Measurements from ENCODE around the gene MS4A6E.
A peak's percentile ranks its signal among the peaks of the same experiment; 100 is the strongest.
"Not testable (repeated sequence)": the region's sequence is repeated elsewhere in the genome, so short reads cannot be mapped to it uniquely, and the experiment has no call there.

The MS4A6E gene, protein sequence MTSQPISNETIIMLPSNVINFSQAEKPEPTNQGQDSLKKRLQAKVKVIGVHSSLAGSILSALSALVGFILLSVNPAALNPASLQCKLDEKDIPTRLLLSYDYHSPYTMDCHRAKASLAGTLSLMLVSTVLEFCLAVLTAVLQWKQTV

DNA sequence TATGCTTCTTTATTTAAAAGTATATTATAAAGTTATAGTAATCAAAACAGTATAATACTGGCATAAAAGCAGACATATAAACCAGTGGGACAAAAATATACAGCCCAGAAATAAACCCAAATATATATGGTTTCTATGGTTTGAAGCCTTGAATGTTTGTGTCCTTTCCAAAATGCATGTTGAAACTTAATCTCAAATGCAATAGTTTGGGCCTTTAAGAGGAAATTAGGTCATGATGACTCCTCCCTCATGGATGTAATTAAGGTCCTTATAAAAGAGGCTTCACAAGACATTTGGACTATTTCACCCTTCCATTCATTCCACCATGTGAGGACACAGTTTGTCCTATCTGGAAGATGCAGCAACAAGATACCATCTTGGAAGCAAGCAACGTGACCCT lies at the start of gene MS4A6E:
TSS of gene MS4A6E (plus strand) at position 301 of the 400 bp plus-strand sequence. CDS start 7,641 bp downstream, outside the sequence.
- no peak for ATAC-seq

DNA sequence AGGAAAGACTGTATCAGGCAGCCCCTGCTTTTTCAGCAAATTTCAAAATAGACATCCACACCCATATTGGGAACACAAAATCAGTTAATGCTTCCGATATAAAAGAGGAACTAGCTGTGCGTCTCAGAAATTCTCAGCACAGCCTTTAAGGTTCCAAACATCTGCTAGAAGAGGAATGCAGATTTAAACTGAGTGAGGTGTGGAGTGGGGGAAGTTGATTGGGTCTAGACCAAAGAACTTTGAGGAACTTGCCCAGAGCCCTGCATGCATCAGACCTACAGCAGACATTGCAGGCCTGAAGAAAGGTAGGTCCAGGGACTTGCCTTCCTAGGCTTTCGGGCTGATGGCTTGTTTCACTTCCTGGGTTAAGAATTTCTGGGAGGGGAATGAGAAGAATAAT lies 46.6 kb upstream of the MS4A6E start, which contains the start of gene MS4A4A:
TSS of gene MS4A4A (plus strand) at position 255 of the 400 bp plus-strand sequence. CDS start at position 265, 10 bp downstream.
- no peak for ATAC-seq

DNA sequence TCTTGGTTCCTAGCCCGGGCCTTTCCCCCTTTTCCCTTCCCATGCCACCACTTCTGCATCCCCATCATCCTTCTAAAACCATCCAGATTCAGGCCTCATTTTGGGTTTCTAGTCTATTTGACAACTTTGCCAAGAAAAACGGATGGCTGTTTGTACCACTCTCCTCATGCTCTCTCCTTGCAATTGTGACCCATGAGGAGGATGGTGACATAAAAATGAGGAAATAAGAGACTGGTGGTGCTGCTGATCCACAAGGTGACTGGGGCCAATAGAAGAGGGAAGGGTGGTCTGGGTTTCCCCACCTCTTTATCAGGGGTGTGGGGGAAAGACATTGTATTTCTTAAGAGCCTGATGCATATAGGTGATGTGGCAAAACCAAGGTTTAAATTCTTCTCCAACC lies 45.6 kb upstream of the MS4A6E start:
- ATAC-seq = no peak

DNA sequence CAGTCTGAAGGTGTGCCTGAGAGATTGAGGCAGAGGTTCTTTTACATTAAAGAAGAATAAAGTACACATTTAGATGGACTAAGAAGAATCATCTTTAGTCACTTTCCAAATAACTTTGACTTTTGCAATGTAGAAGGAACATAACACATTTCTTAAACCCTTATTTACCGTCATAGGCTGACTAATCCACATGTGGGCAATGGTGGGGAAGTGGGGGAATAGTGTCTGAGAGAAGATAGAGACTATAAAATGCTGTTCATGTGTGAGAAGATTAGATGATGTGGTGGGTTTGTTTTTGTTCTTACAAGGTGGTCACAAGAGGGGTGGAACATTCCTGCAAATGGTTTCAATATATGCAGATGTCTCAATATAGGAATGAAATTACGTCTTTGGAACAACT lies 44.8 kb upstream of the MS4A6E start:
- no peak for ATAC-seq

DNA sequence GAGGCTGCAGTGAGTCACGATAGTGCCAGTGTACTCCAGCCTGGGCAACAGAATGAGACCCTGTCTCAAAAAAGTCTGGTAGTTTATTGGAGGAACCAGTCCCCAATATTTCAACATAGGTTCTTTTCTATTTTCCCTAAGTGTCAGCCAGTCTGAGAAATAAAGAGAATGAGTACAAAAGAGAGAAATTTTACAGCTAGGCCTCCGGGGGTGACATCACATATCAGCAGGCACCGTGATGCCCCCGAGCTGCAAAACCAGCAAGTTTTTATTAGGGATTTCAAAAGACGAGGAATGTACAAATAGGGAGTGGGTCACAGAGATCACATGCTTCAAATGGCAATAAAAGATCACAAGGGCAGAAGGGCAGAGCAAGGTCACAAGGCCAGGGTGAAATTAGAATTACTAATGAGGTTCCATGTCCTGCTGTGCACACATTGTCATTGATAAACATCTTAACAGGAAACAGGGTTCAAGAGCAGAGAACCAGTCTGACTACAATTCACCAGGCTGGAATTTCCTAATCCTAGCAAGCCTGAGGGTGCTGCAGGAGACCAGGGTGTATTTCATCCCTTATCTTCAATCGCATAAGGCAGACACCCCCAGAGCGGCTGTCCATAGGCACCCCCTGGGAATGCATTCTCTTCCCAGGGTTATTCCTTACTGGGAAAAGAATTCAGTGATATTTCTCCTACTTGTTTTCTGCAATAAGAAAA lies 41.5 kb upstream of the MS4A6E start:
- not testable (repeated sequence) for ATAC-seq

DNA sequence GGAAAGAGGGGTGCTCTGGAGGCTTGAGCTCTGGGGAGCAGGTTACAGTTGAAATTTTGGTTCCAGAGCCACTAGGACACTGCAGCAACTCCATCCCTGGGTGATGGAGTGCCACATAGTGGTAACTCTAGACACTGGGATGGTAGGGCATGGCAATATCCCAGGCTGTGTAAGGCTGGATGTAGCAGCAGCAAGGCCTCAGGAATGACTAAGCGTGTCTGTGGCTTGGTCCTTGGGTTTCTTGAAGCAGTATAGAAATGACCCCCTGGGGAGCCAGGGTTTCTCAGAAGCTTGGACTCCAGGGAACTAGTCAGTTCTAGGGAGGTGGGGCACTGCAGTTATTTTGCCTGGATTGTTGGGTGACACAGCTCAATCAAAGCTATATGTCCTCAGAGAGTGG lies 38.5 kb upstream of the MS4A6E start:
- no peak for ATAC-seq

DNA sequence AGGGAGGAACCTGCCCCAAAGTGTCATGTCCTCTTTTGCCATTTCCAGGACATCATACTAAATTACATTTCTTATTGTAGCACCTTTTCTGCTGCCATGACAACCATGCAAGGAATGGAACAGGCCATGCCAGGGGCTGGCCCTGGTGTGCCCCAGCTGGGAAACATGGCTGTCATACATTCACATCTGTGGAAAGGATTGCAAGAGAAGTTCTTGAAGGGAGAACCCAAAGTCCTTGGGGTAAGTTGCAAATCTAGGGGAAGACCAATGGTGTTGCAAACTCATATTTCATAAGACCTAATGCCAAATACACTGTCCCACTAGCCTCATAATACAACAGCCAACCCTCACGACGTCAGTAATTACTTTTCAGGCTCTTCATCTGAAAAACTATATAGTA lies 34.9 kb upstream of the MS4A6E start:
- no peak for ATAC-seq

DNA sequence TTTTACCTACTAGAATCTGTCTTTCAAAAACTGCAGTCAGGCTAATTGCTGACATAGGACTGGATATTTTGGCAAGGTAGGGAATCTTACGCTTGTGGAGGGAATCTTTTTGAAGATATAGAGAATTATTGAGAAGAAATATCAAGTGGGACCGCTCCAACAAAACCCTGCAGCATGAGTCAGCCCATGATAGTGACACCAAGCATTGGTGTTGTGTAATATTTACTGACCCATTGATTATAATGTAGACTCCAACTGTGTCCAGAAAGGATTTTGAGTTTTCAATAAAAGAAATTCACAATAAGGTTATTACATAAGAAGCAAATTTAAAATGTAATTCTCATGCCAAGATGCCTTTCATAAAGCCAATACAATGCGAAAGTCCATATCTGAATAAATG lies 25.9 kb upstream of the MS4A6E start:
- no peak for ATAC-seq

DNA sequence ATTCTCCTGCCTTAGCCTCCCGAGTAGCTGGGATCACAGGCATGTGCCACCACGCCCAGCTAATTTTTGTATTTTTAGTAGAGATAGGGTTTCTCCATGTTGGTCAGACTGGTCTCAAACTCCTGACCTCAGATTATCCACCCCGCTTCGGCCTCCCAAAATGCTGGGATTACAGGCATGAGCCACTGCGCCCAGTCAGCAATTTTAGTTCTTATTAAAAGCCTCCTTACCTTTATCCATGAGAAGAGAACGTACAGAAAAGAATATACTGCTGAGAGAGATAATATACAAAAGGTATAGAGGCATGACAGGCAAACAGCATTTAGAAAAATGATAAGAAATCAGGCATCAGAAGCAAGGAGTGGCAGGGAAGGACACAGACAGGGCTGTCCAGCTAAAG lies 25.2 kb upstream of the MS4A6E start:
- not testable (repeated sequence) for ATAC-seq

DNA sequence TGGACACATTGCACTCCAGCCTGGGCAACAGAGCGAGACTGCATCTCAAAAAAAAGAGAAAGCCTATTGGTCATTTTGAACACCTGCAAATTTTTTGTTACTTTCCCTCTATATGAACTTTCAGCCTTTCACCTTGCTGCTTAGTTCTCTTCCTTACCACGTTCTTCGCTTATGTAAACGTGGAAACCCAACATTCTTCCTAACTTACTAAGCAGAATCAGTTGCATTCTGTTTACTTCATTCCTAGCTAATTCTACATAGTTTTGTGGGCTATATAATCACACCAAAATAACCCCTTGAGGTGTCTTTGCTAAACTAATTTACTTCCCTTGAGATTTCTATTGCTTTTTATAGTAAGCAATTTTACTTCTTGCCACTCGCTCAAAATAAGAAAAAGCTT lies 23.4 kb upstream of the MS4A6E start:
- ATAC-seq = no peak

DNA sequence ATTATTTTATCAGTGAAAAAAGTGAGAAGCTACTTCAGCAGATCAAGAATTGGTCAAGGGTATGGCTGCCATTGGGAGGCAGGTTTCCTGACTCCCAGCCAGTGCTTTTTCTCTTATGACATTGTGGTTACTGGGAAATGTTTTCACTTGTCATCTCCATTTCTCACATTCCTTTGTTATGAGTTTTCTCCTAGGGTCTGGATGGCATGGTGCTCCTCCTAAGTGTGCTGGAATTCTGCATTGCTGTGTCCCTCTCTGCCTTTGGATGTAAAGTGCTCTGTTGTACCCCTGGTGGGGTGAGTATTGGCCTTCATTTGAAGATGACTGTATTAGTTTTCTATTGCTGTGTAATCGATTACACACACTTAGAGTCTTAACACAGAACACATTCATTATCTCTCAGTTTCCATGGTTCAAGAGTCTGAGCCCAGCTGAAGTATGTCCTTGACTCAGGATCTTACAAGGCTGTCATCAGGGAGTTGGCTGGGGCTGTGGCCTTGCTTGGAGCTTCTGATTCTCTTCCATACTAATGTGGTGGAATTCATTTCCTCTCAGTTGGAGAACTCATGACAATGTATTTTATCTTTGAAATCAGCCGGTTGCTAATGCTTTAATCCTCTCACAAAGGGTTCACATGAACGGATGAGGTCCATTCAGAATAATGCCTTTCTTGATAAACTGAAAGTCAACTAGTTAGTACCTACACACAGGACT lies 21.0 kb upstream of the MS4A6E start:
- ATAC-seq = no peak

DNA sequence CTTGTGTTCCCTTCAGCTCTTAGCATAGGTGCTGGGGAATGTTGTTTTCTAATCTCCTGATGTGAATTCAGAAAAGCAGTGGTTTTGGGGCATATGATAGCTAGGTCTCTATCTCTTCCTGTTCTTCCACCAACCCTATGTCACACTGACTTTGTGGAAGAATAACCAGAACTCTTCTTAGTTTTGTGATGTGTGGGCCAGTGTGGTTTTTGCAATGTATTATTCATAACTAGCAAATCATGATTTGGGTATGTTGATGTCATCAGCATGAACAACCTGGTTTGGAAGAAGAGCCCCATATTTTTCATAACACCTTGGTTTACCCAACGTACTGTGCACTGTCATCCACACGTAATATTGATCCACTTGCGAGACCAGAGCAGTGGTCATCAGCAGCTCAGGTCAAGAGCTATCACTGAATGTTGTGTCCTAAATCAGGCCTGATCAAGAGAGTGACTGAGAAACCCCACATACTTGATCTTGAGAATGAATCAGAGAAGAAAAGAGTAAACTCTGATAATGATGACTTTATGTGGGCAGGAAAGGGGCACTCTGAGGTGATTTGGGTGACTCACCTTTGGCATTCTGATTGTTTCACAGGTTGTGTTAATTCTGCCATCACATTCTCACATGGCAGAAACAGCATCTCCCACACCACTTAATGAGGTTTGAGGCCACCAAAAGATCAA lies 19.4 kb upstream of the MS4A6E start:
- ATAC-seq = peak; percentile 58 to 65

DNA sequence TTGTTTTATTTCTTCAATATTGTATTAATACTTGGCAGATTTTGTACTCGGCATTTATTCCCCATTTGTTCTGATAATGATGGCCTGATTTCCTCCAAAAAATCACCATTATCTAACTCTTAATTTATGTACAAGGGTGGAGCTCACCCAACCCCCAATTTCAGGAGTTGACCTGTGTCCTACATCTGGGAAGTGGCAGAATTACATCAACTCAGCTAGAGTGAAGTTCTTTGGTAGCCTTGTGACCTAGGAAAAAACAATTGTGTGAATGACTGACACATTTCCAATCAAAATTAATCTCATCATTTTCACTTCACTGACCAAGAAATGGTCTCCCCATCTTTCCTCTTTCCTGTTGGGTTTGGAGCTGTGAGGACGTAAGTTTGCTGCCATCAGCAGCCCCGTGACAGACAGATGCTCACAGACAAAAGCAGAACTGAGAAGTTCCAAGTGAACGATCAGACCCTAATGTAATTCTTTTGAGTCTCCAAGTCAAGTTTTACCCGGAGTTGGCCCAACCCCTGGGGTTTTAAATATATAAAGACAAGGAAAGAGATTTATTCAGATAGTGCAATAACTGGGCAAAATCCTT lies 16.6 kb upstream of the MS4A6E start:
- ATAC-seq = no peak

DNA sequence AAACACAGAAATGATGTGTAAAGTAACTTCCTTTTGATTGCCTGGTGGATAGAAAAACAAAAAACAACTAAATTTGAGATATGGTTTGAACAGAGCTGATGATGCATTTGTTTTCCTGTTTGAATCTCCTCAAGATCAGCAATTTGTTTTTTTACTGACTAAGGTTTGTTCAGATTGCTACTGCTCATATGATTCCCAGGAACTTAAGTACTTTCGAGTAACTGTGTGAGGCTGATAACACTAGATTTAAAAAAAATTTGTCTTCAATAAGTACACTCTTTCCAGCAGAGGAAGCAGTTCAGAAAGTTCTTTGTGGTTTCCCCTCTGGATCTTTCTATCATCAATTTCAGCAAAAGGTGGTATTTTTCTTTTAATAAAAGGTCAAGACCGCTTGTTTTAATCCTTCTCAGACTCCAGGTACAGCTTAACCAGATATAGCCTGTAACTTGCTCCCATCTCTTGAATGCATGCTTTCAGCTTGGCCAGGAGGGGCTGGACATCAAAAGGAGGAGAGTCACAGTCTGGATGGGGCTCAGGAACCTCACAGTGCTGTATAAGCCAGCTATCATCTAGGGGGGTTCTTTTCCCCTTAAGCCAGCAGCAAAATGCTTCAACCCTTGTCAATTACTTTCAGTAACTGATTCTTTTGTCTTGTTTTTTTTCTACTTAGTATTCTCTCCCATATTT lies 12.3 kb upstream of the MS4A6E start:
- no peak for ATAC-seq

DNA sequence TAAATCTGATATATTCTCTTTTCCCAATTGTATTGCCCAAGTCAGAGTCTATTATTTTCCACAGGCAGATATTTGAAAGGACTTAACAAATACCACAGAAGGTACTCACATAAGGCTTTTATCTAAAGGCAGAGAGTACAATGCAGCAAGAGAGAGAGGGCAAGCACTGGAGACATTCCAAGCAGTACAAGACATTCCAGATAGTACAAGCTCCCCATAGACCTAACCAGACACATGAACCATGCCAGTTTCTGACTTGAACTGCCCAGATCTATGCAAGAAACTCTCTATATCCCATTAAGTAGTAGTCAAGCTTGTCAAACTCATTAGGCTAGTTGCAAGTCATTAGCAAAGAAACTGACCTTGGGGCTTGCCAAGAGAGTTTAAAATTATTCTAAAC lies 11.2 kb upstream of the MS4A6E start:
- ATAC-seq = no peak

DNA sequence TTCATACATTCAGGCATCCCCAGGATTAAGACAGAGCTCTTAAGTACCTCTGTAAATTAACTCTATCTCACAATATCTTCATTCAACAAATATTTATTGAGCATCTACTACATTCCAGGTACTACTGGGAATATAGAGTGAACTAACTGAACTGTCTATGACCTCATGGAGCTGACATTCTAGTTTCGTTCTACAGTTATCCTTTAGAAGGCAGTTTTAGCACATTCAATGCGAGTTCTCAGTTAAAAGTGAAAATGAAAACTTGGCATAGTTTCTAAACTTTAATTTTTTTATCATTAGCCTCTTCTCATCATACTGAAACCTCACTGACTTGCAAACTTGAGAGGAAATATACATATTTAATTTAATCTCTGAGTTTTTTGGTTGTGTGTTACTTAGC lies 10.7 kb upstream of the MS4A6E start:
- no peak for ATAC-seq

DNA sequence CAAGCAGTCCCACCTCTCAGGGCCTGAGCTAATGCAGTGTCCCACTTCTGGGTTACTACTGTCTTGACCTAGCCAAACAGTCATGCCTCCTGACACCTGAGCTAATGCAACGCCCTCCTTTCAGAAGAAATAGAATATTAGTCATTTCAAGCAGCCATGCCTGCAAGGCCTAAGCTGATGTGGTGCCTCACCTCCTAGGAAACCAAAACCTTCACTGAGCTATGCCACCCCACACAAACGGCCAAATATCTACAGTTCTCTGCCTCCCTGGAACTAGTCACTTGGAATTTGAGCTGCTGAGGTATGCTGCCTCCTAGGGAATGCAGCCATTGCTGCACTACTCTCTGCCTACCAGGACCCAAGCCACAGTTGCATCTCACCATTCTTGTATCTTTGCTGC lies 8.3 kb upstream of the MS4A6E start:
- no peak for ATAC-seq

DNA sequence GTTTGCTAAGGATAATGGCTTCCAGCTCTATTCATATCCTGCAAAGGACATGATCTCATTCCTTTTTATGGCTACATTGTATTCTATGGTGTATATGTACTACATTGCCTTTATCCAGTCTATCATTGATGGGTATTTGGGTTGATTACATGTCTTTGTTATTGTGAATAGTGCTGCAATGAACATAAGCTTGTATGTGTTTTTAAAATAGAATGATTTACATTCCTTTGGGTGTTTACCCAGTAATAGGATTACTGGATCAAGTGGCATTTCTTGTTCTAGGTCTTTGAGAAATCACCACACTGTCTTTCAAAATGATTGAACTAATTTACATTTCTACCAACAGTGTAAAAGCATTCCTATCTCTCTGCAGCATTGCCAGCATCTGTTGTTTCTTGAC lies 6.0 kb upstream of the MS4A6E start:
- no peak for ATAC-seq

DNA sequence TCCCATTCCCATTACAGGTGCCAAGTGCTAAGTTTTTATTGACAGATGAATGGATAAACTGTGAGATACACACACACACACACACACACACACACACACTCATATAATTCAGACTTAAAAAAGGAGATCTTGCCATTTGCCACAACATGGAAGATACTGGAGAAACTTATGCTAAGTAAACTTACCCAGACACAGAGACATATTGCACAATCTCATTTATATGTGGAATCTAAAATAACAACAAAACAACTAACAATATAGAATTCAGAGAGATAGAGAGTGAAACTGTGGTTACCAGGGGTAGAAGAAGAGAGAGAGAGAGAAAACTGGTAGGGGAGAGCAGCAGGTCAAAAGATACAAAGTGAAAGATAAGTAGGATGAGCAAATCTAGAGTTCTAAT lies 1.4 kb downstream of the MS4A6E start:
- ATAC-seq = no peak

DNA sequence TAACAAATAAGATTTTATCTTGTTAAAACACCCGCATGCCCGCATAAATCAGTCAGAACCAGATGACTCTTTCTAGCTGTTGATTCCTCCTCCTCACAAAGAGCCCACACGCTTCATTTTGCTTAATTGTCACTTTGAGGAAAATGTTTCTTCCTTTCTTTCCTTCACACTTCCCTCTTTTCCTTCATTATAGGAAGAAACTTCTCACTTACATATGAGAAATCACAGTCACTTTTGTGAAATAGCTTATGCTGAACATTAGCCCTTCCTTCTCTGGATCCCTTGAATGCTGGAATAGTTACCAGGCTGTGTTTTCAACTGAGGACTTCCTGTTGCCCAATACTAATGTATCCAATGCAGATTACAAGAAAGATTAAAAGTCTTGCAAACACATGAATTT lies 5.8 kb downstream of the MS4A6E start:
- ATAC-seq = no peak

DNA sequence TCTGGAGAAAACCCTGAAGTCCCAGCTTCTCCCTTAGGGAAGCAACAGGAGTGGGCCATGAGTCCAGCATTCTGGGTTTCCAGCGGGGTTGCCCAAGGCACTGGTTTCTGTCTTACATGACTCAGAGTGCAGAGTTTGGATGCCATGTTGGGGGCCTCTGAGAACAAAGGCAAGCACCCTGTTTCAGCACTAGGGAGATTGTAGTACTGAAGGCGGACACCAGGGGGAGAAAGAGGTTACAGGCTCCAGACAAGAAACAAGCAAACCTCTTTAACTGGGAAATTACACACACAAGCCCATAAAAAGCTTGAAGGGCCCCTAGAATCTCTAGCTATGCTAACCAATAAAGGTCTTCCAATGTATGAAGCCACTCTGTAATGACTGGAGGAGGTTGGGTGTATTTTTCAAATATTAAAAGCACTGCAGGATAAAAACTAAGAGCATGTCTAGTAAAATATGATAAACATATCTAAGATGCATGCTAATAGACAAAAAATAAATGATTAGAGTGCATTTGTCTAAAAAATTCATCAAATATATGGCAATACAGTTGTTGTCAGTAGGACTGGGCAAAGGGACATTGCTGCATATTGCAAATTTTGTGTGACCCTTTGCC lies 7.1 kb downstream of the MS4A6E start:
- peak; percentile 46 to 69 for ATAC-seq

Data from activated CD4-positive, CD25-positive, alpha-beta regulatory T cell treated with anti-CD3 and anti-CD28 coated beads, Interleukin-2, amount 50 U/mL, for 24 hours (primary cell).